Transverse colon (tissue), 4 donors: ENCODE measurements around the gene DPYSL5. TPM values are rescaled to one million over a fixed set of nuclear protein-coding genes. Genes with fewer than 3 reads are reported as not detected.
"Not testable (repeated sequence)": the region's sequence is repeated elsewhere in the genome, so short reads cannot be mapped to it uniquely, and the experiment has no call there.

Experiments
- DNase-seq: peaks from one replicate; pipeline ENCODE4 v3.0.0-alpha.2; 2019
- H3K27ac ChIP-seq, 4 donors: fragments of 200-600 bp; sonication (generic); 2 replicates each; pipeline ENCODE4 v1.5.1; 2016 to 2018; ENCODE audit warnings: inconsistent platforms in 4 of 4
- H3K27me3 ChIP-seq: fragments of 200-600 bp; sonication (generic); 2 replicates; pipeline ENCODE4 v1.5.1; 2017; ENCODE audit warnings: inconsistent platforms
- H3K36me3 ChIP-seq, 4 donors: fragments of 200-600 bp; sonication (generic); 2 replicates each; pipeline ENCODE4 v1.5.1; 2017 to 2019; ENCODE audit warnings: inconsistent platforms in 4 of 4
- H3K4me1 ChIP-seq, 4 donors: fragments of 200-600 bp; sonication (generic); 2 replicates each; pipeline ENCODE4 v1.5.1; 2017 to 2020; ENCODE audit warnings: inconsistent platforms in 4 of 4
- H3K4me3 ChIP-seq, 4 donors: fragments of 200-600 bp; sonication (generic); 1 replicate in 1 of 4; 2 replicates in 3 of 4; pipeline versions ENCODE4 v1.5.1 to v1.6.1; 2017 to 2019; ENCODE audit warnings: inconsistent platforms in 4 of 4
- H3K9me3 ChIP-seq, 2 donors: fragments of 200-600 bp; sonication (generic); 2 replicates each; pipeline ENCODE4 v1.5.1; 2017 to 2019; ENCODE audit warnings: inconsistent platforms in 2 of 2
- CTCF ChIP-seq, 5 experiments: fragments of 200-600 bp in 3 of 5; fragments of 450-650 bp in 2 of 5; sonication (generic) in 3 of 5; IDR thresholded peaks; 1 replicate in 2 of 5; 2 replicates in 3 of 5; pipeline ENCODE4 v1.5.1; 2016 to 2017; ENCODE audit warnings: antibody characterized with exemption in 5 of 5, inconsistent platforms in 3 of 5, mild to moderate bottlenecking in 2 of 5, moderate library complexity in 1 of 5
- EP300 ChIP-seq: sonication (generic); formaldehyde crosslinking; IDR thresholded peaks from one replicate; pipeline ENCODE4 v1.6.1; 2017; ENCODE audit warnings: antibody characterized with exemption, low read depth
- POLR2A ChIP-seq: fragments of 450-650 bp; IDR thresholded peaks from one replicate; pipeline ENCODE4 v1.6.1; 2016; ENCODE audit warnings: antibody characterized with exemption, mild to moderate bottlenecking, moderate library complexity
- POLR2AphosphoS5 ChIP-seq, 3 donors: sonication (generic); formaldehyde crosslinking; IDR thresholded peaks; one replicate each; pipeline ENCODE4 v1.6.1; 2016; ENCODE audit warnings: antibody characterized with exemption in 3 of 3
- WGBS, 2 donors: methylation state at CpG; one replicate each; pipeline ENCODE4 v1.1.5; 2018; ENCODE audit warnings: low coverage in 1 of 2; 5-methylcytosine and 5-hydroxymethylcytosine counted together
- in situ Hi-C, 4 donors: fragments of 200-750 bp; cut with MboI; loops; one replicate each; pipeline versions ENCODE4 v1.15.0 to v1.15.1; 2017; ENCODE audit warnings: low sequenced_read_pairs in 3 of 4, low pct_ligation_motif_present in 1 of 4, low pct_unique_long_range_greater_than_20kb in 1 of 4
- intact Hi-C: fragments of 100-400 bp; cut with DNase I; formaldehyde crosslinking; loops from one replicate; pipeline ENCODE4 v1.15.1; 2023; ENCODE audit warnings: low total_unique reads
- total RNA-seq, 4 donors: library from RNA; depleted of rRNA; stranded (reverse); fragments of >200 nt; gene quantifications; one replicate each; pipeline ENCODE4 v1.1.0, GENCODE V29; 2016

Gene DPYSL5
- total RNA-seq, 4 donors from 2014 or later = 0.32 TPM; not detected in 3

GRCh38 chr2:26811791-26812694 lies 35.9 kb upstream of the DPYSL5 start:
- Histone ChIP-seq H3K27me3 (peaks cover 10% of the 10 kb centered on the region), H3K4me1 (no peaks in the 10 kb centered on the region), H3K4me3 (no peak overlapping the region), H3K27ac (no peak overlapping the region), H3K36me3 (no peaks in the 10 kb centered on the region), H3K9me3 (no peaks in the 10 kb centered on the region)
- in situ Hi-C loops (no loop called here), intact Hi-C loops (no loop called here)
- DNase-seq = no peak
- no peak for TF ChIP-seq POLR2A
- TF ChIP-seq POLR2AphosphoS5 (IDR thresholded peaks at IDR 0.05) = no peak
- TF ChIP-seq EP300 = no peak
- TF ChIP-seq CTCF (IDR thresholded peaks at IDR 0.05) = no peak
- 72 to 84% methylated on average over 7 to 14 of the region's 14 CpGs for WGBS, 2 donors

GRCh38 chr2:26812731-26813130 lies 35.2 kb upstream of the DPYSL5 start:
- in situ Hi-C loops (no loop called here), intact Hi-C loops (no loop called here)
- Histone ChIP-seq H3K4me1 (no peaks in the 10 kb centered on the region), H3K4me3 (no peak overlapping the region), H3K27ac (no peak overlapping the region), H3K9me3 (no peaks in the 10 kb centered on the region), H3K27me3 (peaks cover 10% of the 10 kb centered on the region), H3K36me3 (no peaks in the 10 kb centered on the region)
- no peak for TF ChIP-seq EP300
- no peak for TF ChIP-seq CTCF (IDR thresholded peaks at IDR 0.05)
- TF ChIP-seq POLR2A = no peak
- TF ChIP-seq POLR2AphosphoS5 (IDR thresholded peaks at IDR 0.05) = no peak
- 87% methylated on average over 3 of the region's 3 CpGs; no CpG with 5 or more reads in 1 of the 2 donors for WGBS, 2 donors
- no peak for DNase-seq

GRCh38 chr2:26814072-26814765 lies 33.7 kb upstream of the DPYSL5 start:
- intact Hi-C loops, in situ Hi-C loops, H3K4me1 ChIP-seq, H3K9me3 ChIP-seq, H3K36me3 ChIP-seq, DNase-seq, H3K4me3 ChIP-seq, H3K27ac ChIP-seq: not testable (repeated sequence)
- H3K27me3 ChIP-seq = peaks cover 14% of the 10 kb centered on the region
- WGBS, 2 donors = 94% methylated on average over 40 of the region's 52 CpGs; no CpG with 5 or more reads in 1 of the 2 donors

- no peak for TF ChIP-seq CTCF (IDR thresholded peaks at IDR 0.05)
- no peak for TF ChIP-seq POLR2AphosphoS5 (IDR thresholded peaks at IDR 0.05)
- no peak for TF ChIP-seq POLR2A
- TF ChIP-seq EP300 = no peak
- H3K36me3 ChIP-seq = no peaks in the 10 kb centered on the region
- in situ Hi-C loops (no loop called here), intact Hi-C loops (no loop called here)
- H3K4me3 ChIP-seq = no peak overlapping the region
- H3K4me1 ChIP-seq = no peaks in the 10 kb centered on the region
- H3K9me3 ChIP-seq = no peaks in the 10 kb centered on the region
- H3K27me3 ChIP-seq = peaks cover 22% of the 10 kb centered on the region
- DNase-seq = peak; percentile 34
- H3K27ac ChIP-seq = no peak overlapping the region
- 33% methylated on average over 3 of the region's 3 CpGs; no CpG with 5 or more reads in 1 of the 2 donors for WGBS, 2 donors
These were observed 31.0 kb upstream of the DPYSL5 start for GRCh38 chr2:26816893-26817292.
